GM18526 (cell line): ENCODE data around the gene CARS1.

Source experiments
- POLR2A ChIP-seq: IDR thresholded peaks from 3 replicates; pipeline ENCODE4 v1.6.1; 2011; ENCODE audit not compliant: insufficient read length; ENCODE audit errors: extremely low read depth

The CARS1 gene

DNA sequence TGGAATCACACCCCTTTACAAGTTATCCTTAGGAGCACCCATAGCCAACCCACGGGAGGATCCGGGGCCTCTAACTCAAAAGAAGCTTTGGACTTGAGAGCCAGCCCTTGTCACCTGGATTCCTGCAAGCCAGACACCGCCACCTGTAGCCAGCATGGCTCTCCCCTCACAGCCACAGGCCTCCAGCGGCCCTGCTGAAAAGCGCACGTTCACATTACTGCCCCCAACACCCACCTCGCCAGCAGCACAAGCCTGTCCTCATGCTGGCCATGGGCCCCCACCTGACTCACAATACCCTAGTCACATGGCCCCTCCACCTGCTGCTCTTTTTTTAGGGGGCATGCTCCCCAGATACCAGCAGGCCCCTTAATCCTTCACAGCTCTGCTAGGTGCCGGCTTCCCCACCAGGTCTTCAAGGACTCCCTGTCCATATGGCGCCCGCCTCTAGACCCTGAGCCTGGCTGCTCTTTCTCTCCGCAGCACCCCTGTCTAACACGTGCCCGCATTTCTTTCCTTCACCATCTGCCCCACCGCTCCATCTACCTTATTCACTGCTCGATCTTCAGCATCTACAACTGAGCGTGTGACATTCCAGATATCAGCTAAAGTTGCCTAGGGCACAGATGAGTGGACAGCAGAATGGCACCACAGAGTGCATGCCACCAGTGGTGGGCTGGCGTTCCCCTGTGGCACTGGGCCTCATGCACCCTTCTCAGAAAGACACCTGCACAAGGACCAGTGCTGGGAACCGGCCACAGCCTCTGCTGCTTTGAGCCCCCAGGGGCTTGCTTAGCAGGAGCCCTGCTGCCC, 6.6 kb downstream of the CARS1 start:
- no peak for TF ChIP-seq POLR2A

DNA sequence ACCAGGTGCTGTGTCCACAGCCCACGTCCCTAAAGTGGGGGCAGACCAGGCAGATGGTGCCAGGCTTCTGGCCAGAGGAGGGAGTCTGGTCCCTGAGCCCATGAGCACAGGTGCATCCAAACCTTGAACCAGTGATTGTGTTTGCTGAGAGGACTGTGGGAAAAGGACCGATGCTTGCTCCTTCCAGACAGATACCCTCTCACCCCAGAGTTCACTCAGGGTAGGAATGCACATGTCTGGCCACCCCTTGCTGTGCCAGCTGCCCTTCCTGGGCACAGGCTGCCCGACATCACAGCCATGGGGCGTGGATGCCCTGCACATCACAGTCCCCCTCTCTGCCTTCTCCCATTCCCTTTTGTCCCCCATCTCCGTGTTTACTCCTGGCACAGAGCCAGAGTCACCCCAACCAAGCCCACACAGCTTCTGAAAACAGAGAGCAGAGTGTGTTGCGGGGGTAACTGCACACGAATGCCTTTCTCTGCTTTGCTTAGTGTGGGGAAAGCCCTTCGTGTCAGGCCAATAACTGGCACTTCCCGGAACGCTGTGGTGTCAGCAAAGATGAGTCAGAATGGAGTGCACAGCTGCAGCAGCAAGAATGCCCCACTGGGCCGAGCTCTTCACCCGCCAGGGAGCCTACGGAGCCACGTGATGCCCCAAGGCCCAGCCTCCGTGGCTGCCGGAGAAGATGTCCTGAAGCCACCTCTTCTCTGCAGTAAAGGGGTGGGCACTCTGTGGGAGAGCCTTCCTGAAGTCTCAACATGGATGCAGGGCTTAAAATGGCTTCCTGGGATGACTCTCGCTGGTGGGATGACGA, 7.6 kb downstream of the CARS1 start:
- TF ChIP-seq POLR2A = no peak

DNA sequence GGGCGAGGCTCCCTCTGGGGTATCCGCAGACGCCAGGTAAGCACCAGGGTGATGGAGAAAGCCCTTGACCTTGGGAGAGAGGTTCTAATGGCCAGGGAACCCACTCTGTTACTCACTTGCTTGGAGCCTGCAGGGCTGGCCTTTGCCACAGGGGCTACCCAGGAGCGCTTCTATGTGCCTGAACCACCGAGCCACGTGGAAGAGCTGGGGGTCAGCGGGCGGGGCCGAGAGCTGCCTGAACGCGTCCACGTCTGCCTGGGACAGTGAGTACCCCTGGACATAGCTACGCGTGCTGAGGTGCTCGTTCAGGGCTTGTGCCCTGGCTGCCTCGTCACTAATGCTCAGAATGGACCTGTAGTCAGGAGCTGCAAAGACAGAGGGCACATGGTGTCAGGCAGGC, 9.6 kb downstream of the CARS1 start:
- TF ChIP-seq POLR2A = no peak

DNA sequence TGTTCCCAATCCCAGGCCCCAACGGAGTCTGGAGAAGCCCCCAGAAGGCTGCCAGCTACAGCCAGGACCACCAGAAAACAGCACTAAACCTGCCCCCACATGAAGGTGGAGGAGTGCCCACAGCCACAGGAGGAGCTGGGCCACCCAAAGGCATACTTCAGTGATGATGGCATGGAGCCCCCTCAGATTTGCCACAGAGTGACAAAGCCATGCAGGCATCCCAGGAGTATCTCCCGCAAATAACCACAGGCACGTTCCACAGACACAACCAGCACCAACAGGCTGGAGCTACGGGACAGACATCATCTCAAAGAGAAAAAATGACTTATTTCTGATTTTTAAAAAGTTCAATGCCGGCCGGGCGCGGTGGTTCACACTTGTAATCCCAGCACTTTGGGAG, 10.6 kb downstream of the CARS1 start:
- no peak for TF ChIP-seq POLR2A

GRCh38 chr11:3046190-3046589, 11.0 kb downstream of the CARS1 start:
- no peak for TF ChIP-seq POLR2A

DNA sequence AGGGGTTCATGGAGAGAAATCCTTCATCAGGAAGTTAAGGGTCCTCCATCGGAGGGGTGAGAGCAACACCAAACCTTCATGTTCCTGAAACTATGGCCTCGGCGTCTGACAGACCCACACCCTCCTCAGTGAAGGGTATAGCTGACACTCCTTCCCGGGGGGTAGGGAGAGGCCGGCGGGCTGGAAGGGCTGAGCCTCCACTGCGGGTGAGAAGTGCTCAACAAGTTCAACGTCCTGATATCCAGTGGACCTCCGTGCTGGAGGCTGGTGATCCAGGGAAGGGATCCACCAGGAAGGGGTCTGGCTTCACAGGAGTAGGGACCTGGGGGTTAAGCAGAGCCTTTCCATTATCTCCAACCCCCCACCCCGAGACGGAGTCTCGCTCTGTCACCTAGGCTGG, 12.3 kb downstream of the CARS1 start:
- TF ChIP-seq POLR2A = no peak

GRCh38 chr11:3044004-3044403, 13.2 kb downstream of the CARS1 start:
- no peak for TF ChIP-seq POLR2A

GRCh38 chr11:3043315-3043871, 13.8 kb downstream of the CARS1 start:
- no peak for TF ChIP-seq POLR2A

DNA sequence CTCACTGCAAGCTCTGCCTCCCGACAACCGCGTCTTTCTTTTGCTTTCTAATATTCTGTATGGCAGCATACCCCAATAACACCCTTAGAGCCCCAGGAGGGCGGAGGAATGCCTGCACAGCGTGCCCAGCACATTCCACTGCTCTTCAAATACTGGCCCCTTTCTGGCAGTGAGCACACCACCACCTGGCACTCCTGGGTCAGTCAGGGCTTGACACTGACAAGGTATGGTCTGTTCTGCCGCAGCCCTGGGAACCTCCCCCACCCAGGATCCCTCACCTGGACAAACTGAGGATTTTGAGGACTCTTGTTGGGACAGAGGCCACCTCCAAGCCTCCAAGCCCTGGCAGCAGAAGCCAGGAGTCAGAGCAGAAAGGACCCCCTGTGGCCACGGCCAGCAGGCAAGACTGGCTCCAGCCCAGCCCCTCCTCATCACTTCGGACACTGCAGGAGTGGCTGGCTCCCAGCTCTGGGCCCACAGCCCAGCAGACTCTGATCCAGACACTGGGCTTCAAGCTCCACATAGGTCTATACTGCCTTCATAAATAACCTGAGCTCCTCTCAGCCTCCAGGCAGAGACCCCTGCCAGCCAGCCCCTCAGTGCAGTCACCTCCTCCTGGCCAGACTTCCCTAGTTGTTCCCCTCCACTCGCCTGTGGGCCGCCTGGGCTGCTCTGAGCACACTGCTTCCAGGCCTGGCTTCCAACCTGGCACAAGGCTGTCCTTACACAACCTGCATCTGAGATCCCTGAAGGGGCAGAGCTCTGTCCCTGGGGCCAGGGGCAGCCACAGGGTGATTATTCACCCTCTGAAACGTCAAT, 14.5 kb downstream of the CARS1 start:
- no peak for TF ChIP-seq POLR2A

DNA sequence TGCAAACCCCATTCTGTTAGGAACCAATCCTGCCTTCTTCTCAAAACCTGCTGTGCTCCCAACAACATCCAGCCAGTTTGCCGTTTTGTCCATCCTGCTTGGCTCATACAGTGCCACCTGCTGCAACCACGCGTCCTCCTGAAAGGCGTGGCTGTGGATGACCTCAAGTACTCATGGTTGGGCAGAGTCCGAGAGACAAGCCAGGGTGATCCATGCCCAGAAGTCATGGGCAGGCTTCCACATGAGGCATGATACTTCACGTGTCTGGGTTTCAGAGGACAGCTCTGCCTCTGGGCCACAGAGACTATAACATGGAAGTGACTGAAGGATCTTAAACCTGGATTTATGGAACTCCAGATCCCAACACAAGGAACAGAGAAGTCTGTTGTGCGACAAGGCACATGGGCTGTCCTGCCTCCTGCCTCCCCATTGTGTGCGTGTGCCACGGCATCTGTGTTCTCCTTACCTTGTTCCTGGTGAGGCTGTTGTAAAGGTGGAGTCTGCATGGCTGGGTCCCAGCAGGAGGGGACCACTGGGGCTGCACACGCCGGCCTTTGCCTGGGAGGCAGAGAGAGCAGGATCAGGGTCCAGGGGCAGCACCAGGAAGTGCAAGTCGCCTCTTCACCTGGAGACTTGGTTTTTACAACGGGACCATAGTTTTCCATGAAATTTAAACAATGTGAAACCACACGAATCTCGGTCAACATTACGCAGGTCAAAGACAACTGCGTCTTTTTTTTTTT, 15.4 kb downstream of the CARS1 start:
- no peak for TF ChIP-seq POLR2A

- no peak for TF ChIP-seq POLR2A
These were observed 16.3 kb downstream of the CARS1 start for GRCh38 chr11:3040881-3041280.

DNA sequence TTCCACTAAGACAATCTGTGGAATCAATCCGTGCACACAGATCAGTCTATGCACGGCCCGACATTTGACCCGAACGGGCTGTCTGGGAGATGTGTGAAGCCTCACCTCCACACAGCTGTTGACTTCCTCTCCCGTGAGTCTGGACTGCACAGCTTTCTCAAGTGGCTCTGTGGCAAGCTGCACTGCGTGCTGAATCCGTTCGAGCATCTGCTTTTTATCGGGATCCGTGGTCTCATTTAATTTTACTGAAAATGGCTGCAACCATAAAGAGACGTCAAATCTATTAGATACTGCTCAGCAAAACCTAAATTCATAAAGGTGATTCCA, 19.3 kb downstream of the CARS1 start:
- no peak for TF ChIP-seq POLR2A

DNA sequence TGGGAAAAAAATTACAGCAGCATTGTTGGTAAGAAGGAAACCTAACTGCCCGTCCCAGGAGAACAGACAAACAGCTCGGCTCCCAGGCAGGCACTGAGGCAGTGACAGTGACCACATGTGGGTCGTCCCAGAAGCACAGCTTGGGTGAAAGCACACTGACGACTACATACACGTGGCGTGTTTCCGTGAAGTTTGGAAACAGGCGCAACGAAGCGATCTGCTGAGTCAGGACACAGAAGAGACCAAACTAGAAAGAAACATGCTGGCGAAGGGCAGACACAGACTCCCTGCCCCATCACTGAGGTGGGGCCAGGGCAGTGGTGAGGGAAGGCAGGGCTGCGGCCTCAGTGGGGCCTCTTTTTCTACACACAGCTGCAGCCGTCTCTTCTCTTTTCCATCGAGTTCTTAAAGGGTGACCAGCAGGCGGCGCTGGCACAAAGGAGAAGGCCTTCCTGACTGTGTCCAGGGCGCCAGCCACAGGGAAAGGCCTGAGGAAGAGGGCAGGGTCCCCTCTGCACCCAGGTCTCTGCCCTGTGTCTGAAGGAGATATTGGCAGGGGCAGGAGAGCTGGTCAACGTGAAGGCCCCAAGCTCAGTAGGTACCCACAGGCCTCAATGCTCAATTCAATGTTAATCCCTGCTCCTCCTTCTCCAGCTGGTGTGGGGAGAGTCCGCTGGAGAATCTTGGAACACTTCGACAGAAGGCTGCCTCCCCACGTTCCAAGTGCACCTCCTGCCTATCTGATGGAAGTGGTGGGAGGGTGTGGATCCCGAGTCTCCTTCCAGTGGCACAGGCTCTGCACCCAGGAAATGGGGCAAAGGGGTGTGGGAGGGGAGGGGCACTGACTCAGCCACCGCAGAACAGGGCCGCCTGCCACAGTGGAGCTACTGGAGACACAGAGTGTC, 19.9 kb downstream of the CARS1 start:
- no peak for TF ChIP-seq POLR2A

GRCh38 chr11:3036419-3036818, 20.8 kb downstream of the CARS1 start:
- TF ChIP-seq POLR2A = no peak

GRCh38 chr11:3035333-3035732, 21.9 kb downstream of the CARS1 start:
- no peak for TF ChIP-seq POLR2A
